HG03039 (cell line): Measurements from ENCODE around the gene SHTN1.

Experiments
- ATAC-seq: cut with Tn5 transposase; IDR thresholded peaks from one replicate; pipeline ENCODE4 v1.9.1; 2021; ENCODE audit warnings: mild to moderate bottlenecking, moderate library complexity; ENCODE audit not compliant: unreplicated experiment

SHTN1 gene

DNA sequence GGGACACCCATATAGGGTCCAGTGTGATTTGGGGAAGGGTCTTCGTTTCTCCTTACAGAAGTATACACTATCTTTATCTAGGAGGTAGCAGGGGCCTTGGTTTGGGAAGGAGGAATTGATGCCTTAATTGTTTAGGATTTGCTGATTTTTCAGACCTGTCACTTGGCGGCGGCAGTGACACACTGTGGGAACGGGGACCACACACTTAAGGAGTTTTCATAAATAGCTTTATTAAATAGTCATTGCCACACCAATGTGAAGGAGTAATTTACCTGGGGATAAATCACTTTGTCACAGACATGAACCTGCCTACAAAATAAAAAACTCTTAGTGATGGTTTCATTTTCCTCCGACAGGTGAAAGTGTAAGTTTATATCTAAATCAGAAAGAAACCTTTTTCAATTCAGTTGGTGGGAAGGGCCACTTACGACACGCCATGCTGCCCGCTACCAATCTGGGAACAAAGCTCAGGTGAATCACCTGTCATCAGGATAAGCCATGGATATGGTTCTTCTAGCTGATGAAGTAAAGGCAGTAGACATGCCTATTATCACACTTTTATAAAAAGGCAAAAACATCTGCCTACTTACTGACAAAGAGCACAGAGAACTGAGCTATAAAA lies 168.0 kb downstream of the SHTN1 start:
- ATAC-seq, result no peak

- no peak for ATAC-seq
These were observed 168.9 kb downstream of the SHTN1 start for GRCh38 chr10:116836083-116836482.

- no peak for ATAC-seq
These were observed 169.3 kb downstream of the SHTN1 start for GRCh38 chr10:116835658-116836057.

GRCh38 chr10:116833986-116834985 lies 170.7 kb downstream of the SHTN1 start:
- ATAC-seq, result no peak

DNA sequence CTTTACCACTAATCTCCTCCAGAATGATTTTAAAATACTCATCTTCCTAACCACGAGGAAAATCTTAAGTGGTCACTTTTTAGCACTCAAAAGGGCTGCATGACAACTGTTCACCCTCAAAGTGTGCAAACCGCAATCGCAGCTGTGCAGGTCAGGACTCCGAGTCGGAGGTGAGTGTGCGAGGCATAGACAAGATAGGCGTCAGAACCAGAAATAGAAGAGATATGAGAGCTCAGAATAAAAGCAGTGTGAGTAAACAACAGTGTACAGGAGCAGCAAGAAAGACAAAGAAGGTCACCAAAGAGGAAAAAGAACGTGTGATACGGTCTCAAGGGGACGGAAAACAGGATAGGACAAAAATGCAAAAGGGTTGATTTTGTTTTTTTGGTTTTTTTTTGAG lies 173.2 kb downstream of the SHTN1 start:
- ATAC-seq, result no peak
